HepG2 (cell line): ENCODE data around the gene FAAP20. TPM values are rescaled to one million over a fixed set of nuclear protein-coding genes. Genes with fewer than 3 reads are reported as not detected.
A peak's percentile ranks its signal among the peaks of the same experiment; 100 is the strongest.

Source experiments
- ATAC-seq: fragments of 200-7000 bp; cut with Tn5 transposase; 3 replicates; pipeline ENCODE4 v1.9.1; 2020; ENCODE audit warnings: mild to moderate bottlenecking, moderate library complexity
- BruUV-seq: library from RNA; stranded (reverse); fragments of 400-500 nt; replicated peaks from 2 replicates; lab custom pipeline; 2021; lab: Mats Ljungman, UMichigan
- CTCF ChIA-PET: fragments of 300-600 bp; formaldehyde crosslinking; extraction: SDS; loops from one replicate; lab custom pipeline; 2021; ENCODE audit warnings: low total read pairs, inconsistent platforms, low intra/inter-chr PET ratio; lab: Yijun Ruan, JAX
- POLR2A ChIA-PET: fragments of 350-600 bp; sonication (Branson Sonifier 250); formaldehyde crosslinking; loops from one replicate; lab custom pipeline; 2020; ENCODE audit warnings: antibody characterized with exemption, inconsistent platforms; lab: Yijun Ruan, JAX
- DNase-seq: peaks from one replicate; pipeline ENCODE4 v3.0.0-alpha.2; 2015; ENCODE audit warnings: low spot score
- FAIRE-seq: peaks from 3 replicates; lab custom pipeline; 2011; peaks lifted over from hg19 to GRCh38; lab: Jason Lieb, UNC
- H2AFZ ChIP-seq: one replicate; pipeline ENCODE4 v1.6.1; 2011; ENCODE audit warnings: low read length, inconsistent platforms
- H3K27ac ChIP-seq: fragments of 300-600 bp; 3 replicates; pipeline ENCODE4 v1.8.0; 2011; ENCODE audit warnings: mixed run types, mild to moderate bottlenecking, mixed read lengths, low read length, inconsistent platforms; ENCODE audit not compliant: insufficient read depth; ENCODE audit errors: extremely low read length
- H3K27me3 ChIP-seq, 2 experiments: fragments of 200-600 bp in 1 of 2; 2 replicates in 1 of 2; 3 replicates in 1 of 2; pipeline versions ENCODE4 v1.6.0 to v1.8.0; 2011; ENCODE audit warnings: low read length in 2 of 2, mild to moderate bottlenecking in 2 of 2, moderate library complexity in 2 of 2, inconsistent platforms in 1 of 2; ENCODE audit not compliant: insufficient read depth in 2 of 2, control insufficient read depth in 1 of 2
- H3K36me3 ChIP-seq, 2 experiments: fragments of 200-600 bp in 1 of 2; replicated peaks in 1 of 2; 2 replicates in 1 of 2; 3 replicates in 1 of 2; pipeline versions ENCODE4 v1.5.1 to v1.8.0; 2011; ENCODE audit warnings: low read length in 2 of 2, inconsistent platforms in 1 of 2; ENCODE audit not compliant: insufficient read depth in 2 of 2, control insufficient read depth in 1 of 2
- H3K4me1 ChIP-seq: 2 replicates; pipeline ENCODE4 v1.5.1; 2012; ENCODE audit warnings: low read length, inconsistent platforms; ENCODE audit not compliant: insufficient read depth
- H3K4me2 ChIP-seq: 2 replicates; pipeline ENCODE4 v1.6.0; 2011; ENCODE audit warnings: low read depth, low read length, inconsistent platforms
- H3K4me3 ChIP-seq, 3 experiments: fragments of 200-600 bp in 1 of 3; sonication (generic), shearing (Covaris generic) in 1 of 3; replicated peaks in 1 of 3; 2 replicates each; pipeline ENCODE4 v1.5.1; 2011 to 2016; ENCODE audit warnings: low read length in 3 of 3, inconsistent platforms in 2 of 3, low read depth in 2 of 3, mild to moderate bottlenecking in 2 of 3, control low read depth in 1 of 3, mixed read lengths in 1 of 3; ENCODE audit not compliant: insufficient read depth in 1 of 3
- H3K79me2 ChIP-seq: one replicate; pipeline ENCODE4 v1.6.1; 2011; ENCODE audit warnings: low read length, inconsistent platforms; ENCODE audit not compliant: insufficient read depth
- H3K9ac ChIP-seq: 2 replicates; pipeline ENCODE4 v1.6.0; 2011; ENCODE audit warnings: mild to moderate bottlenecking, low read depth, low read length, inconsistent platforms; ENCODE audit not compliant: insufficient read depth
- H3K9me3 ChIP-seq: 2 replicates; pipeline ENCODE4 v1.5.1; 2012; ENCODE audit warnings: mild to moderate bottlenecking, low read length
- H4K20me1 ChIP-seq: 2 replicates; pipeline ENCODE4 v1.6.0; 2011; ENCODE audit warnings: inconsistent platforms, mild to moderate bottlenecking, low read length, moderate library complexity; ENCODE audit not compliant: insufficient read depth
- ATM ChIP-seq: fragments of 450-650 bp; IDR thresholded peaks from 2 replicates; pipeline ENCODE4 v1.7.1; 2017; ENCODE audit warnings: mild to moderate bottlenecking, borderline replicate concordance
- IKZF1 ChIP-seq: fragments of 450-650 bp; IDR thresholded peaks from 2 replicates; pipeline ENCODE4 v1.7.1; 2016
- MED13 ChIP-seq: sonication (generic); formaldehyde crosslinking; IDR thresholded peaks from 2 replicates; pipeline ENCODE4 v1.5.0; 2020; ENCODE audit warnings: missing genetic modification reagents
- SPEN ChIP-seq: sonication (generic); formaldehyde crosslinking; IDR thresholded peaks from 2 replicates; pipeline ENCODE4 v1.5.1; 2020; ENCODE audit warnings: low read depth, mild to moderate bottlenecking, missing genetic modification reagents
- UBTF ChIP-seq: sonication (generic); formaldehyde crosslinking; IDR thresholded peaks from 2 replicates; pipeline ENCODE4 v1.4.0; 2020; ENCODE audit warnings: mild to moderate bottlenecking, missing genetic modification reagents
- ZNF121 ChIP-seq: sonication (generic); formaldehyde crosslinking; IDR thresholded peaks from 2 replicates; pipeline ENCODE4 v1.5.0; 2020; ENCODE audit warnings: mild to moderate bottlenecking, missing genetic modification reagents
- ZNF281 ChIP-seq: sonication (generic); formaldehyde crosslinking; IDR thresholded peaks from 2 replicates; pipeline ENCODE4 v1.4.0; 2020; ENCODE audit warnings: missing genetic modification reagents, borderline replicate concordance
- ZNF510 ChIP-seq: sonication (generic); formaldehyde crosslinking; IDR thresholded peaks from 2 replicates; pipeline ENCODE4 v1.4.0; 2020; ENCODE audit warnings: low read depth, mild to moderate bottlenecking, missing genetic modification reagents
- ZNF563 ChIP-seq: sonication (generic); formaldehyde crosslinking; IDR thresholded peaks from 2 replicates; pipeline ENCODE4 v1.8.0; 2022; ENCODE audit warnings: mild to moderate bottlenecking, moderate library complexity, missing genetic modification reagents
- ZNF646 ChIP-seq: sonication (generic); formaldehyde crosslinking; IDR thresholded peaks from 2 replicates; pipeline ENCODE4 v1.9.0; 2021; ENCODE audit warnings: mild to moderate bottlenecking, missing genetic modification reagents
- ZNF83 ChIP-seq: sonication (generic); formaldehyde crosslinking; IDR thresholded peaks from 2 replicates; pipeline ENCODE4 v1.4.0; 2020; ENCODE audit warnings: missing genetic modification reagents, mild to moderate bottlenecking, borderline replicate concordance
- WGBS: methylation state at CpG from one replicate; pipeline ENCODE4 v1.1.6; 2017; ENCODE audit warnings: low lambda C conversion rate; 5-methylcytosine and 5-hydroxymethylcytosine counted together
- in situ Hi-C: cut with HindIII; loops from 2 replicates; pipeline ENCODE4 v1.10.0; 2017; ENCODE audit warnings: low pct_unique_long_range_greater_than_20kb; ENCODE audit not compliant: extremely low pct_ligation_motif_present
- intact Hi-C: fragments of 100-400 bp; cut with micrococcal nuclease; formaldehyde crosslinking; loops from one replicate; pipeline ENCODE4 v1.10.0; 2022; ENCODE audit not compliant: unreplicated experiment
- polyA plus RNA-seq, 8 experiments: library from polyadenylated mRNA; depleted of rRNA in 3 of 8; stranded (reverse) in 7 of 8; unstranded in 1 of 8; fragments of >200 nt; fragmentation: Illumina TruSeq in 4 of 8; extraction: Trizol in 4 of 8; gene quantifications; 2 replicates each; pipeline versions ENCODE4 v1.2.1 to v1.2.3, GENCODE V29; 2011 to 2016; ENCODE audit warnings: low read depth in 4 of 8, missing spikeins in 1 of 8, mixed read lengths in 1 of 8; ENCODE audit not compliant: insufficient read depth in 1 of 8
- total RNA-seq, 5 experiments: library from RNA; depleted of rRNA; stranded (reverse); fragments of >200 nt; fragmentation: Illumina TruSeq; extraction: Trizol; gene quantifications; 2 replicates each; pipeline ENCODE4 v1.2.3, GENCODE V29; 2016; ENCODE audit warnings: low read depth in 1 of 5

The FAAP20 gene
- total and polyA plus RNA-seq, 2 of the 13 experiments (the other 11 are each of a cell fraction or from before 2014, with no cell fraction given): 9.6 to 10.8 TPM

- Histone ChIP-seq H3K36me3 (no peaks in the 10 kb centered on the region), H3K9ac (peak overlapping the region; percentile 69), H3K4me2 (peak overlapping the region; percentile 90), H3K4me1 (peaks cover 84% of the 10 kb centered on the region), H4K20me1 (no peaks in the 10 kb centered on the region), H3K9me3 (no peaks in the 10 kb centered on the region), H3K4me3 (peak overlapping the region; percentile 54 to 83 (median 60); a peak in 5 of 6 replicates), H3K27me3 (peaks cover 0 to 20% of the 10 kb centered on the region in 2 experiments; a peak in 4 of 5 replicates), H2AFZ (no peak overlapping the region), H3K27ac (no peak overlapping the region), H3K79me2 (no peaks in the 10 kb centered on the region)
- ATAC-seq (no peak; the same call in 2 of the 3 replicates), FAIRE-seq (no peak), DNase-seq (no peak)
- no TSS peak for BruUV-seq
- POLR2A ChIA-PET: interaction anchor here (1.0 to 8.5 kb wide), 5 partner anchors 9 to 188 kb away, joined by 4 to 178 read pairs (median 5); partner anchors contain the start of genes FAAP20, MORN1, RER1 and SKI
- 0% methylated on average over 2 of the region's 25 CpGs for WGBS
- intact Hi-C loops (no loop called here), in situ Hi-C loops (no loop called here)
- CTCF ChIA-PET: no interaction called here
- 0 out of 2 replicates have a peak, but pooled peaks have one; percentile 37 for TF ChIP-seq ZNF563 (CRISPR knock-in tag)
- no peak for TF ChIP-seq ZNF281 (CRISPR knock-in tag)
- no peak for TF ChIP-seq ATM
- 0 out of 2 replicates have a peak, but pooled peaks have one; percentile 20 for TF ChIP-seq ZNF646
- TF ChIP-seq SPEN (CRISPR knock-in tag): no peak
- no peak for TF ChIP-seq ZNF121 (CRISPR knock-in tag)
- TF ChIP-seq UBTF (CRISPR knock-in tag): peak; percentile 20; the same call in 1 of the 2 replicates
- no peak for TF ChIP-seq IKZF1
- TF ChIP-seq ZNF510: no peak
- no peak for TF ChIP-seq MED13 (CRISPR knock-in tag)
- no peak for TF ChIP-seq ZNF83 (CRISPR knock-in tag)
These were observed 9.3 kb upstream of the FAAP20 start for GRCh38 chr1:2203671-2204414.
